Forelimb muscle (tissue), 1 donor: ENCODE results near the gene OR4E2. TPM values are rescaled to one million over a fixed set of nuclear protein-coding genes. Genes with fewer than 3 reads are reported as not detected.
A peak's percentile ranks its signal among the peaks of the same experiment; 100 is the strongest.
"Not testable (repeated sequence)": the region's sequence is repeated elsewhere in the genome, so short reads cannot be mapped to it uniquely, and the experiment has no call there.

ENCODE experiments used
- DNase-seq: peaks from one replicate; pipeline ENCODE4 v3.0.0-alpha.2; 2013; ENCODE audit warnings: low read depth
- polyA plus RNA-seq: library from polyadenylated mRNA; unstranded; fragments of 120-200 nt; gene quantifications from one replicate; pipeline ENCODE4 v1.2.1, GENCODE V29; 2013; ENCODE audit not compliant: insufficient read length

The OR4E2 gene
- polyA plus RNA-seq, 1 donor: not detected

- not testable (repeated sequence) for DNase-seq
Measured at GRCh38 chr14:21697662-21698061, 44.0 kb downstream of the OR4E2 start.

- not testable (repeated sequence) for DNase-seq
Measured at GRCh38 chr14:21698538-21698937, 44.9 kb downstream of the OR4E2 start.

- DNase-seq: no peak
Measured at GRCh38 chr14:21699551-21699950, 45.9 kb downstream of the OR4E2 start.

GRCh38 chr14:21702316-21702715, 48.7 kb downstream of the OR4E2 start:
- DNase-seq: no peak

- DNase-seq: no peak
Measured at GRCh38 chr14:21703357-21704326, 50.0 kb downstream of the OR4E2 start.

GRCh38 chr14:21704338-21704737, 50.7 kb downstream of the OR4E2 start:
- no peak for DNase-seq

GRCh38 chr14:21711360-21711961, 57.8 kb downstream of the OR4E2 start:
- DNase-seq: peak; percentile 2

GRCh38 chr14:21712036-21712435, 58.4 kb downstream of the OR4E2 start:
- DNase-seq: no peak

GRCh38 chr14:21714318-21714929, 60.8 kb downstream of the OR4E2 start:
- DNase-seq: no peak

Other genes starting within 250 kb of the OR4E2 start
- 38.0 TPM for gene CHD8, start 197.7 kb upstream of the OR4E2 start, polyA plus RNA-seq
- 19.0 TPM for gene RAB2B, start 176.9 kb upstream of the OR4E2 start, polyA plus RNA-seq
- gene TOX4, start 176.6 kb upstream of the OR4E2 start, polyA plus RNA-seq: 38.5 TPM
- 44.8 TPM for gene METTL3, start 142.5 kb upstream of the OR4E2 start, polyA plus RNA-seq
- 10.5 TPM for gene SALL2, start 127.5 kb upstream of the OR4E2 start, polyA plus RNA-seq
- gene OR10G3, start 73.8 kb upstream of the OR4E2 start, polyA plus RNA-seq: not detected
- gene OR10G2, start 18.9 kb upstream of the OR4E2 start, polyA plus RNA-seq: not detected
- gene OR4E1, start 20.0 kb downstream of the OR4E2 start, polyA plus RNA-seq: not detected